Endothelial cell of umbilical vein (primary cell): ENCODE results near the gene CCT3. TPM values are rescaled to one million over a fixed set of nuclear protein-coding genes. Genes with fewer than 3 reads are reported as not detected.

Source experiments
- BruUV-seq: library from RNA; stranded (reverse); fragments of 400-500 nt; replicated peaks from 2 replicates; lab custom pipeline; 2021; lab: Mats Ljungman, UMichigan
- CTCF ChIA-PET: fragments of 300-600, 350-600 bp; sonication (Branson Sonifier 250); formaldehyde crosslinking; loops from one replicate; lab custom pipeline; 2021; ENCODE audit warnings: antibody characterized with exemption, inconsistent platforms; lab: Charles Lee
- POLR2A ChIA-PET: fragments of 300-600, 350-600 bp; sonication (Branson Sonifier 250); formaldehyde crosslinking; loops from one replicate; lab custom pipeline; 2021; ENCODE audit warnings: antibody characterized with exemption, inconsistent platforms; lab: Charles Lee
- DNase-seq: peaks from one replicate; pipeline ENCODE4 v3.0.0-alpha.2; 2011; ENCODE audit warnings: low read depth, low spot score
- FAIRE-seq: peaks from 2 replicates; lab custom pipeline; 2011; peaks lifted over from hg19 to GRCh38; lab: Jason Lieb, UNC
- H2AFZ ChIP-seq: 2 replicates; pipeline ENCODE4 v1.6.0; 2012; ENCODE audit warnings: low read depth, low read length, control low read depth, inconsistent platforms
- H3K27ac ChIP-seq: 2 replicates; pipeline ENCODE4 v1.5.1; 2011; ENCODE audit warnings: low read depth, mild to moderate bottlenecking, control low read depth, low read length, moderate library complexity; ENCODE audit not compliant: insufficient read depth
- H3K27me3 ChIP-seq, 2 experiments: 2 replicates each; pipeline versions ENCODE4 v1.6.0 to v1.6.1; 2011; ENCODE audit warnings: low read length in 2 of 2, mixed read lengths in 1 of 2; ENCODE audit not compliant: control insufficient read depth in 2 of 2, insufficient read depth in 2 of 2
- H3K36me3 ChIP-seq, 2 experiments: 2 replicates in 1 of 2; 3 replicates in 1 of 2; pipeline ENCODE4 v1.5.1; 2011; ENCODE audit warnings: low read length in 2 of 2, mild to moderate bottlenecking in 1 of 2, moderate library complexity in 1 of 2; ENCODE audit not compliant: control insufficient read depth in 2 of 2, insufficient read depth in 2 of 2; ENCODE audit errors: extremely low read depth in 1 of 2
- H3K4me1 ChIP-seq: 3 replicates; pipeline ENCODE4 v1.5.1; 2011; ENCODE audit warnings: mild to moderate bottlenecking, low read length; ENCODE audit not compliant: control insufficient read depth, insufficient read depth; ENCODE audit errors: extremely low read depth
- H3K4me2 ChIP-seq: 2 replicates; pipeline ENCODE4 v1.6.1; 2011; ENCODE audit warnings: low read length, control low read depth, mixed read lengths; ENCODE audit not compliant: insufficient read depth
- H3K4me3 ChIP-seq, 3 experiments: fragments of 200-600 bp in 1 of 3; sonication (generic), shearing (Covaris generic) in 1 of 3; replicated peaks in 1 of 3; 2 replicates each; pipeline ENCODE4 v1.5.1; 2011 to 2016; ENCODE audit warnings: control low read depth in 3 of 3, low read length in 3 of 3, mild to moderate bottlenecking in 2 of 3, inconsistent platforms in 1 of 3, low read depth in 1 of 3, moderate library complexity in 1 of 3; ENCODE audit not compliant: insufficient read depth in 1 of 3
- H3K79me2 ChIP-seq: 2 replicates; pipeline ENCODE4 v1.6.0; 2012; ENCODE audit warnings: low read length, inconsistent platforms; ENCODE audit not compliant: control insufficient read depth, insufficient read depth
- H3K9ac ChIP-seq: replicated peaks from 2 replicates; pipeline ENCODE3; 2011; ENCODE audit warnings: low read length, control low read depth; ENCODE audit not compliant: insufficient read depth; ENCODE audit errors: extremely low read depth
- H3K9me1 ChIP-seq: replicated peaks from 3 replicates; pipeline ENCODE4 v1.6.0; 2011; ENCODE audit warnings: mild to moderate bottlenecking, low read length; ENCODE audit not compliant: control insufficient read depth, insufficient read depth; ENCODE audit errors: extremely low read depth
- H3K9me3 ChIP-seq: replicated peaks from 2 replicates; pipeline ENCODE4 v1.5.1; 2012; ENCODE audit warnings: low read length, inconsistent platforms; ENCODE audit not compliant: control insufficient read depth, insufficient read depth
- H4K20me1 ChIP-seq: replicated peaks from 2 replicates; pipeline ENCODE3; 2011; ENCODE audit warnings: mild to moderate bottlenecking, low read length; ENCODE audit not compliant: control insufficient read depth, insufficient read depth; ENCODE audit errors: extremely low read depth
- EZH2 ChIP-seq: IDR thresholded peaks from 2 replicates; pipeline ENCODE4 v1.6.1; 2012; ENCODE audit warnings: borderline replicate concordance, low read depth, mild to moderate bottlenecking, moderate library complexity, low read length, inconsistent platforms; ENCODE audit not compliant: severe bottlenecking
- FOS ChIP-seq: IDR thresholded peaks from 2 replicates; pipeline ENCODE4 v1.6.1; 2011; ENCODE audit warnings: mild to moderate bottlenecking, low read length, moderate library complexity, borderline replicate concordance; ENCODE audit not compliant: insufficient read depth
- GATA2 ChIP-seq: IDR thresholded peaks from 2 replicates; pipeline ENCODE4 v1.7.0; 2011; ENCODE audit warnings: low read depth, mild to moderate bottlenecking, moderate library complexity, mixed read lengths, low read length; ENCODE audit not compliant: insufficient read length, insufficient read depth
- JUN ChIP-seq: IDR thresholded peaks from 2 replicates; pipeline ENCODE4 v1.6.1; 2011; ENCODE audit warnings: borderline replicate concordance, low read depth; ENCODE audit not compliant: insufficient read length, insufficient read depth
- MYC ChIP-seq: IDR thresholded peaks from one replicate; pipeline ENCODE4 v1.6.1; 2011; ENCODE audit warnings: mild to moderate bottlenecking, low read depth, low read length
- POLR2A ChIP-seq: IDR thresholded peaks from 2 replicates; pipeline ENCODE4 v1.6.1; 2012; ENCODE audit warnings: low read depth, mild to moderate bottlenecking, control low read depth, low read length
- POLR2AphosphoS5 ChIP-seq: IDR thresholded peaks from 2 replicates; pipeline ENCODE4 v1.6.1; 2012; ENCODE audit warnings: low read depth, mild to moderate bottlenecking, control low read depth, low read length, moderate library complexity; ENCODE audit not compliant: insufficient read depth
- dilution Hi-C: fragments of 300-500 bp; cut with MboI; formaldehyde crosslinking; loops from one replicate; pipeline ENCODE4 v1.15.0; 2019; ENCODE audit warnings: low sequenced_read_pairs; ENCODE audit not compliant: extremely low pct_ligation_motif_present
- intact Hi-C: fragments of 100-400 bp; cut with micrococcal nuclease; formaldehyde crosslinking; loops from one replicate; pipeline ENCODE4 v1.10.0; 2022
- polyA plus RNA-seq, 4 experiments: library from polyadenylated mRNA; depleted of rRNA in 3 of 4; stranded (reverse) in 3 of 4; unstranded in 1 of 4; fragments of >200 nt; gene quantifications; 2 replicates each; pipeline versions ENCODE4 v1.2.1 to v1.2.3, GENCODE V29; 2011 to 2012; ENCODE audit warnings: missing spikeins in 1 of 4
- total RNA-seq: library from RNA; stranded (reverse); gene quantifications from 2 replicates; pipeline ENCODE4 v1.2.3, GENCODE V29; 2021
- TF ChIP-seq, protein P1 (sequence below), 2 donors: IDR thresholded peaks; 1 replicate in 1 of 2; 2 replicates in 1 of 2; pipeline ENCODE4 v1.5.1; 2011; ENCODE audit warnings: low read length in 2 of 2, mild to moderate bottlenecking in 2 of 2, moderate library complexity in 2 of 2, control low read depth in 1 of 2, inconsistent platforms in 1 of 2, low read depth in 1 of 2; ENCODE audit not compliant: insufficient read depth in 1 of 2; ENCODE audit errors: extremely low read depth in 1 of 2
- TF ChIP-seq, protein P2 (sequence below): IDR thresholded peaks from 2 replicates; pipeline ENCODE4 v1.6.1; 2011; ENCODE audit not compliant: insufficient read depth, insufficient read length

CCT3 gene
- total and polyA plus RNA-seq, 2 donors (not counting 3 experiments of a cell fraction or from before 2014, with no cell fraction given): 276 to 367 TPM

GRCh38 chr1:156367383-156368156, 29.5 kb upstream of the CCT3 start:
- H2AFZ ChIP-seq: no peak overlapping the region
- no peak overlapping the region for H3K4me3 ChIP-seq
- ChIA-PET CTCF (interaction anchor here (2.7 to 10.2 kb wide), 2 partner anchors 18 to 78 kb away, joined by 11 to 96 read pairs; no protein-coding TSS in a partner anchor), POLR2A (no interaction called here)
- no peaks in the 10 kb centered on the region for H3K79me2 ChIP-seq
- FAIRE-seq: no peak
- H3K9ac ChIP-seq: no peak overlapping the region
- H3K36me3 ChIP-seq: no peaks in the 10 kb centered on the region
- peaks cover 6% of the 10 kb centered on the region for H3K4me1 ChIP-seq
- no peaks in the 10 kb centered on the region for H3K9me1 ChIP-seq
- no peak for TF ChIP-seq MYC
- no peak for TF ChIP-seq FOS
- no peak for TF ChIP-seq EZH2
- no peak for TF ChIP-seq POLR2A
- TF ChIP-seq, protein P1, sequence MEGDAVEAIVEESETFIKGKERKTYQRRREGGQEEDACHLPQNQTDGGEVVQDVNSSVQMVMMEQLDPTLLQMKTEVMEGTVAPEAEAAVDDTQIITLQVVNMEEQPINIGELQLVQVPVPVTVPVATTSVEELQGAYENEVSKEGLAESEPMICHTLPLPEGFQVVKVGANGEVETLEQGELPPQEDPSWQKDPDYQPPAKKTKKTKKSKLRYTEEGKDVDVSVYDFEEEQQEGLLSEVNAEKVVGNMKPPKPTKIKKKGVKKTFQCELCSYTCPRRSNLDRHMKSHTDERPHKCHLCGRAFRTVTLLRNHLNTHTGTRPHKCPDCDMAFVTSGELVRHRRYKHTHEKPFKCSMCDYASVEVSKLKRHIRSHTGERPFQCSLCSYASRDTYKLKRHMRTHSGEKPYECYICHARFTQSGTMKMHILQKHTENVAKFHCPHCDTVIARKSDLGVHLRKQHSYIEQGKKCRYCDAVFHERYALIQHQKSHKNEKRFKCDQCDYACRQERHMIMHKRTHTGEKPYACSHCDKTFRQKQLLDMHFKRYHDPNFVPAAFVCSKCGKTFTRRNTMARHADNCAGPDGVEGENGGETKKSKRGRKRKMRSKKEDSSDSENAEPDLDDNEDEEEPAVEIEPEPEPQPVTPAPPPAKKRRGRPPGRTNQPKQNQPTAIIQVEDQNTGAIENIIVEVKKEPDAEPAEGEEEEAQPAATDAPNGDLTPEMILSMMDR (IDR thresholded peaks at IDR 0.05; ENCODE audit: extremely low read depth in 1 of 2, insufficient read depth in 1 of 2, low read depth in 1 of 2, low read length in 2 of 2): no peak
- TF ChIP-seq, protein P2, sequence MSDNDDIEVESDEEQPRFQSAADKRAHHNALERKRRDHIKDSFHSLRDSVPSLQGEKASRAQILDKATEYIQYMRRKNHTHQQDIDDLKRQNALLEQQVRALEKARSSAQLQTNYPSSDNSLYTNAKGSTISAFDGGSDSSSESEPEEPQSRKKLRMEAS: no peak
- TF ChIP-seq POLR2AphosphoS5: no peak
- TF ChIP-seq GATA2: no peak
- TF ChIP-seq JUN: no peak
- H3K27me3 ChIP-seq: peaks cover 20 to 45% of the 10 kb centered on the region in 2 experiments
- BruUV-seq: no TSS peak
- intact Hi-C loops (no loop called here), dilution Hi-C loops (no loop called here)
- H3K27ac ChIP-seq: no peak overlapping the region
- no peaks in the 10 kb centered on the region for H3K9me3 ChIP-seq
- no peaks in the 10 kb centered on the region for H4K20me1 ChIP-seq
- H3K4me2 ChIP-seq: no peak overlapping the region
- no peak for DNase-seq
